Activated T-cell treated with anti-CD3 and anti-CD28 coated beads, Interleukin-2, amount 50 U/mL, for 72 hours (primary cell): ENCODE data around the gene C3AR1. TPM values are rescaled to one million over a fixed set of nuclear protein-coding genes. Genes with fewer than 3 reads are reported as not detected.
"Not testable (repeated sequence)": the region's sequence is repeated elsewhere in the genome, so short reads cannot be mapped to it uniquely, and the experiment has no call there.

Experiments
- ATAC-seq, 2 donors: fragments of 150-1000 bp; cut with Tn5 transposase; replicated peaks in 1 of 2; 2 replicates each; pipeline ENCODE4 v1.10.0; 2021; ENCODE audit warnings: moderate library complexity in 2 of 2, mild to moderate bottlenecking in 1 of 2
- DNase-seq, 2 donors: peaks; one replicate each; pipeline ENCODE4 v3.0.0; 2021 to 2022; ENCODE audit warnings: mixed read lengths in 1 of 2
- H3K27ac Mint-ChIP-seq: one replicate; pipeline ENCODE4 v1.8.0; 2022; ENCODE audit warnings: mild to moderate bottlenecking, moderate library complexity, mixed read lengths
- H3K27me3 Mint-ChIP-seq: one replicate; pipeline ENCODE4 v1.8.0; 2022; ENCODE audit warnings: low read depth, mixed read lengths
- H3K36me3 Mint-ChIP-seq, 2 donors: one replicate each; pipeline ENCODE4 v1.8.0; 2022; ENCODE audit warnings: mixed read lengths in 2 of 2, mild to moderate bottlenecking in 1 of 2; ENCODE audit not compliant: insufficient read depth in 2 of 2
- H3K4me1 Mint-ChIP-seq: one replicate; pipeline ENCODE4 v1.8.0; 2022; ENCODE audit warnings: low read depth, mixed read lengths
- H3K4me3 Mint-ChIP-seq, 2 donors: one replicate each; pipeline ENCODE4 v1.8.0; 2022; ENCODE audit warnings: mild to moderate bottlenecking in 2 of 2, mixed read lengths in 2 of 2, moderate library complexity in 2 of 2
- H3K9me3 Mint-ChIP-seq, 2 donors: one replicate each; pipeline ENCODE4 v1.8.0; 2022; ENCODE audit warnings: mixed read lengths in 2 of 2
- total RNA-seq, 2 donors: library from RNA; stranded (reverse); gene quantifications; one replicate each; pipeline ENCODE4 v1.2.3, GENCODE V29; 2022

Gene C3AR1
- total RNA-seq, 2 donors from 2014 or later = 0.19 to 0.79 TPM

DNA sequence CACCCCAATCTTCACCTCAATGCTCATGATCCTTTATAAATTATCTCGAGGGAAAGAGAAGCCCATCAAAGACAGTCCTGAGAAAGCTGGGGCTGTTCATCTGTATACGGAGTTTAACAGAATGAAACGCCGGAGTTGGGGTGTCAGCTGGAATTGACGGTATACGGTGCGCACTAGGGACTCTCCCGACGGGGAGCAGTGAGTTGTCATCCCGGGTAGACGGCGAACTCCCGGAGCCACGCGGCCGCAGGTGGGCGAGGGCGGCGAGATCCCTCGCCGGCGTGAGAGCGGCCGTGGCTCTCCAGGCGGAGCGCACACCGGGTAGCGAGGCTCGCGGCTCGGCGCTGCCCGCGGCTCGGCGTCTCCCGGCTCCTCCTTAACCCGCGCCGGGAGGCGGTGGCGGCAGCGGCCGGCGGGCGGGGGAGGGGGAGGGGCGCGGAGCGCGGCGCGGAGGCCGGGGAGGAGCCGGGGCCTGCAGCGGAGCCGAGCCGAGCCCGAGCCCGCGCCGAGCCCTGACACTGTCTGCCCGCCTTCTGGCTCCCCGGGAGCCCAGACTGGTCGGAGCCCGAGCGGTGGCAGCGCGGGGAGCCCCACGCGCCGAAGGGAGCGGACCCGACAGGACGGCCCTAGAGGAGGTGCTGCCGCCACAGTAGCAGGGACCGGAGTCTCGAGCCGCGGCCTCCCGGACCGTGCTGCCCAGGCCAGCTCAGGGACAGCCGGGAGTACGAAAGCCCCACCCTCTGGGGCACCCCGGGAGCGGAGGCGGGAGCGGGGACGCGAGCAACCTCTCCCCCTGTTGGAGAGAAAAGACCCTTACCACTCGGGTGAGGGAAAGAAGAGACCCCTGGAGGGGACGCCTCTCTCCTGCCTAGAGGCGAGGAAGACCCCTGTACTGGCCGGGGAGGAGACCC lies 33.7 kb downstream of the C3AR1 start, which contains the start of gene FOXJ2:
TSS of gene FOXJ2 (plus strand) at position 475 of the 911 bp plus-strand sequence. CDS start 7,117 bp downstream, outside the sequence.
- no peaks in the 10 kb centered on the region for H3K9me3 Mint-ChIP-seq
- no peaks in the 10 kb centered on the region for H3K27me3 Mint-ChIP-seq
- ATAC-seq = peak; percentile 89 to 93
- peaks cover 61% of the 10 kb centered on the region for H3K4me1 Mint-ChIP-seq
- peaks cover 0 to 2% of the 10 kb centered on the region in 2 donors for H3K36me3 Mint-ChIP-seq
- DNase-seq = peak; percentile 80 to 83
- peak within 1 kb of the TSS; percentile 89 for H3K27ac Mint-ChIP-seq
- H3K4me3 Mint-ChIP-seq = peak within 1 kb of the TSS; percentile 94

- H3K27me3 Mint-ChIP-seq = no peaks in the 10 kb centered on the region
- no peak for DNase-seq
- H3K4me3 Mint-ChIP-seq = peak overlapping the region; percentile 83 to 94
- H3K9me3 Mint-ChIP-seq = no peaks in the 10 kb centered on the region
- peaks cover 55% of the 10 kb centered on the region for H3K4me1 Mint-ChIP-seq
- H3K36me3 Mint-ChIP-seq = peaks cover 0 to 2% of the 10 kb centered on the region in 2 donors
- peak overlapping the region; percentile 89 for H3K27ac Mint-ChIP-seq
- no peak for ATAC-seq
Observed at GRCh38 chr12:8031872-8032241, 34.3 kb downstream of the C3AR1 start.

GRCh38 chr12:8031017-8031416 lies 35.1 kb downstream of the C3AR1 start:
- not testable (repeated sequence) for DNase-seq, H3K9me3 Mint-ChIP-seq, H3K27ac Mint-ChIP-seq, H3K27me3 Mint-ChIP-seq, ATAC-seq, H3K36me3 Mint-ChIP-seq
- Mint-ChIP-seq H3K4me1 (peaks cover 52% of the 10 kb centered on the region), H3K4me3 (peak overlapping the region; percentile 77 to 83)

- no peaks in the 10 kb centered on the region for H3K9me3 Mint-ChIP-seq
- no peak overlapping the region for H3K4me3 Mint-ChIP-seq
- H3K4me1 Mint-ChIP-seq = peaks cover 45% of the 10 kb centered on the region
- DNase-seq (no peak), ATAC-seq (no peak)
- peaks cover 0 to 4% of the 10 kb centered on the region in 2 donors for H3K36me3 Mint-ChIP-seq
- no peak overlapping the region for H3K27ac Mint-ChIP-seq
- no peaks in the 10 kb centered on the region for H3K27me3 Mint-ChIP-seq
Observed at GRCh38 chr12:8030189-8030588, 36.0 kb downstream of the C3AR1 start.

DNA sequence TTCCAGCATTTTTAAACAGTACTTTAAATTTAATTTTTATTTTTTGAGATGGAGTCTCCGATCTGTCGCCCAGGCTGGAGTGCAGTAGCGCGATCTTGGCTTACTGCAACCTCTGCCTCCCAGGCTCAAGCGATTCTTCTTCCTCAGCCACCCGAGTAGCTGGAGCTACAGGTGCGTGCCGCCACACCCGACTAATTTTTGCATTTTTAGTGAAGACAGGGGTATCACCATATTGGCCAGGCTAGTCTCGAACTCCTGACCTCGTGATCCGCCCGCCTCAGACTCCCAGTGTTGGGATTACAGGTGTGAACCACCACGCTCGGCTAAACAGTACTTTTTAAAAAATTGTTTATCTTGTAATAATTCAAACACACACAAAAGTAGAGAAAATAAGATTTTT lies 37.9 kb downstream of the C3AR1 start:
- Mint-ChIP-seq H3K27ac (no peak overlapping the region), H3K36me3 (peaks cover 0 to 4% of the 10 kb centered on the region in 2 donors), H3K4me3 (peak overlapping the region in 1 of 2 donors; percentile 46), H3K27me3 (no peaks in the 10 kb centered on the region), H3K9me3 (no peaks in the 10 kb centered on the region), H3K4me1 (peaks cover 26% of the 10 kb centered on the region)
- DNase-seq (no peak), ATAC-seq (no peak)

DNA sequence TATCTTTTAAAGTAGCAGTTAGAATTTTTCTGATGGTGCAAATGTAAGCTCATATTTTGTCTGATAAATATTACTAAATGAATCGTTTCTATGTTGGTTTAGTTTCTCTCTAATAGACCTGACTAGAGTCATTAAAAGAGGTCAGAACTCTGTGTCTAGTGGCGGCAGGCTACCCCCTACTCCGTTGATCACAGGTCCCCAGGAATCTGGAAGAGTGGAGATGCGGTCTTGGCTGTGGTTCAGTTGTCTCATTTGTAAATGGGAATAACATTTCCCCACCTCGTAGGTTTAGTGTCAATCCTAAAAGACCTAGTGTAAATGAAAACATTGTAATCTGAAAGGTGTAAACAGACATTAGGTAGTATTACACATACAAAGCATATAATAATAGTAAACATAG lies 38.3 kb downstream of the C3AR1 start:
- no peaks in the 10 kb centered on the region for H3K27me3 Mint-ChIP-seq
- peaks cover 0 to 4% of the 10 kb centered on the region in 2 donors for H3K36me3 Mint-ChIP-seq
- H3K4me3 Mint-ChIP-seq = peak overlapping the region; percentile 93 to 96
- H3K4me1 Mint-ChIP-seq = peaks cover 23% of the 10 kb centered on the region
- no peaks in the 10 kb centered on the region for H3K9me3 Mint-ChIP-seq
- ATAC-seq (no peak), DNase-seq (no peak)
- peak overlapping the region; percentile 98 for H3K27ac Mint-ChIP-seq

DNA sequence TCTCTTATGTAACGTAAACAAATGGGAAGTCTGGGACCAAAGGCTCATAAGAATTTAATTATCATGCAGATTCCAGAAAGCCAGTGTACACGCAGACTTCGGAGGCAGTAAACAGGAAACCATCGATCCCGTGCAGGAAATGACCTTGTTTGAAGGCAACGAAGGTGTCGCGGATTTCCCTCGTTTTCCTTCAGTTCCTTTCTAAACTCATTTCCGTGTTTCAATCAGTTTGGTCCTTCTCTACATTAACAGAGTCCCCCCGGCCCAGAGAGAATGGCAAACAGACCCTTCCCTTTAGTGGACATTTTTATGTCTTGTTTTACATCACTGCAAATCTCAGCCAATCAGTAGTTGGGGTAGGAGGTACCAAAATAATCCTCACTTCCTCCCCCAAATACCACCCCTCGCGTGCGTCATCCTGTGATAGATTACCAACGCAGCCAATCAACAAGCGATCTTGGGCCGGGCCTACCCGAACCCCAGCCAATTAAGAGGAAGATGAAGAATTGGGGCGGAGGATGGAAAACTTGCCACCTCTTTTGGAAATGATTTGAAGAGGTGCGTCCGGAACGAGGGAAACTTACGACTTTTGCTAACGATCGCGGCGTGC lies 39.8 kb downstream of the C3AR1 start:
- Mint-ChIP-seq H3K36me3 (peaks cover 0 to 4% of the 10 kb centered on the region in 2 donors), H3K9me3 (no peaks in the 10 kb centered on the region), H3K4me3 (peak overlapping the region; percentile 93 to 96), H3K27me3 (no peaks in the 10 kb centered on the region), H3K4me1 (peaks cover 14% of the 10 kb centered on the region), H3K27ac (peak overlapping the region; percentile 98)
- peak; percentile 95 to 97 for DNase-seq
- peak; percentile 97 to 98 for ATAC-seq

- peaks cover 26% of the 10 kb centered on the region for H3K27me3 Mint-ChIP-seq
- DNase-seq (peak; percentile 55 to 57), ATAC-seq (peak; percentile 92 to 95)
- no peaks in the 10 kb centered on the region for H3K36me3 Mint-ChIP-seq
- H3K27ac Mint-ChIP-seq = no peak overlapping the region
- peak overlapping the region; percentile 67 to 74 for H3K4me3 Mint-ChIP-seq
- H3K4me1 Mint-ChIP-seq = no peaks in the 10 kb centered on the region
- no peaks in the 10 kb centered on the region for H3K9me3 Mint-ChIP-seq
Observed at GRCh38 chr12:8018666-8019581, 47.2 kb downstream of the C3AR1 start.

DNA sequence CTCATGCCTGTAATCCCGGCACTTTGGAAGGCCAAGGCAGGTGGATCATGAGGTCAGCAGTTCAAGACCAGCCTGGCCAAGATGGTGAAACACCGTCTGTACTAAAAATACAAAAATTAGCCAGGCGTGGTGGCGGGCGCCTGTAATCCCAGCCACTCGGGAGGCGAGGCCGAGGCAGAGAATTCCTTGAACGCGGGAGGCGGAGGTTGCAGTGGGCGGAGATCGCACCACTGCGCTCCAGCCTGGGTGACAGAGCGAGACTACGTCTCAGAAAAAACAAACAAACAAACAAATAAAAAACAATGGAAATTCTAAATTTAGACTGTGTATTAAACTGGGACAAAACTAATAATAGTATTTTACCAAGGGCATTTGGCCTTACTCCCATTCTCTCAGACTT lies 47.9 kb downstream of the C3AR1 start:
- not testable (repeated sequence) for ATAC-seq, H3K27ac Mint-ChIP-seq
- H3K4me3 Mint-ChIP-seq = peak overlapping the region; percentile 67 to 74

DNA sequence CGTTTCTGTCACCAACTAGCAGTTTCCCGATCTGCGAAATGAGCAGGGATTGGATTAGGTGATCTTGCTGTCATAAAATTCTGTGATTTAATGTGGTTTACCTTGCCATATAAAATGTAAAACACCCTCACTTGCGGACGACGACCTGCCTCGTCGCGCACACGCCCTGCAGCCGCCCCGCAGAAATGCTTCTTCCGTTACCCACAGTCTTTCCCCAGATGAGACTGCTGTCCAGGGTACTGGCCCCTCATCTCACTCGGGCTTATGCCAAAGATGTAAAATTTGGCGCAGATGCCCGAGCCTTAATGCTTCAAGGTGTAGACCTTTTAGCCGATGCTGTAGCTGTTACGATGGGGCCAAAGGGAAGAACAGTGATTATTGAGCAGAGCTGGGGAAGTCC lies 51.3 kb downstream of the C3AR1 start:
- H3K4me1 Mint-ChIP-seq = no peaks in the 10 kb centered on the region
- DNase-seq (no peak), ATAC-seq (no peak)
- no peak overlapping the region for H3K4me3 Mint-ChIP-seq
- peaks cover 26% of the 10 kb centered on the region for H3K27me3 Mint-ChIP-seq
- H3K36me3 Mint-ChIP-seq = no peaks in the 10 kb centered on the region
- H3K27ac Mint-ChIP-seq = no peak overlapping the region
- no peaks in the 10 kb centered on the region for H3K9me3 Mint-ChIP-seq

More for the DNA sequence above, 47.9 kb downstream of the C3AR1 start:
- H3K9me3 Mint-ChIP-seq, H3K36me3 Mint-ChIP-seq, H3K4me1 Mint-ChIP-seq, DNase-seq: not testable (repeated sequence)
- H3K27me3 Mint-ChIP-seq = peaks cover 26% of the 10 kb centered on the region

GRCh38 chr12:8012651-8013309 lies 53.4 kb downstream of the C3AR1 start:
- Mint-ChIP-seq H3K9me3 (no peaks in the 10 kb centered on the region), H3K27me3 (peaks cover 31% of the 10 kb centered on the region), H3K36me3 (no peaks in the 10 kb centered on the region), H3K4me3 (no peak overlapping the region), H3K27ac (no peak overlapping the region), H3K4me1 (no peaks in the 10 kb centered on the region)
- ATAC-seq (no peak), DNase-seq (no peak)

- Mint-ChIP-seq H3K4me1 (no peaks in the 10 kb centered on the region), H3K36me3 (no peaks in the 10 kb centered on the region), H3K4me3 (no peak overlapping the region), H3K27me3 (peaks cover 21% of the 10 kb centered on the region), H3K27ac (no peak overlapping the region), H3K9me3 (no peaks in the 10 kb centered on the region)
- ATAC-seq (no peak), DNase-seq (no peak)
Observed at GRCh38 chr12:8011331-8011730, 54.8 kb downstream of the C3AR1 start.
